HT-29 (cell line): Measurements from ENCODE around the gene KCTD17. TPM values are rescaled to one million over a fixed set of nuclear protein-coding genes. Genes with fewer than 3 reads are reported as not detected.

Experiments
- DNase-seq: peaks from one replicate; pipeline ENCODE4 v3.0.0-alpha.2; 2015; ENCODE audit warnings: low spot score
- small RNA-seq: library from RNA; depleted of rRNA; stranded (forward); fragments of <200 nt; gene quantifications from one replicate; pipeline ENCODE3, GENCODE V24; 2014
- total RNA-seq: library from RNA; depleted of rRNA; stranded (reverse); fragments of >200 nt; shearing (Covaris generic); gene quantifications from 2 replicates; pipeline ENCODE4 v1.2.3, GENCODE V29; 2014; rRNA removed

Gene KCTD17
- total RNA-seq, 1 experiment from 2014 or later, result 5.5 TPM

- DNase-seq, result no peak
These were observed 49.9 kb downstream of the KCTD17 start for GRCh38 chr22:37101311-37102066.

- no peak for DNase-seq
These were observed 51.6 kb downstream of the KCTD17 start for GRCh38 chr22:37103151-37103550.

GRCh38 chr22:37103656-37104452 is 52.3 kb downstream of the KCTD17 start:
- DNase-seq, result no peak

GRCh38 chr22:37105154-37105553 is 53.6 kb downstream of the KCTD17 start:
- peak; percentile 9 for DNase-seq

GRCh38 chr22:37105990-37106389 is 54.4 kb downstream of the KCTD17 start:
- DNase-seq, result no peak

- DNase-seq, result no peak
These were observed 56.5 kb downstream of the KCTD17 start for GRCh38 chr22:37107816-37108621.

GRCh38 chr22:37109242-37109917 is 57.8 kb downstream of the KCTD17 start, which contains the start of gene TMPRSS6:
TMPRSS6 (minus strand) TSS chr22:37109713; CDS start chr22:37103417, 6,296 bp downstream.
- DNase-seq, result no peak

GRCh38 chr22:37111156-37111717 is 59.7 kb downstream of the KCTD17 start:
- DNase-seq, result no peak

GRCh38 chr22:37112084-37112728 is 60.7 kb downstream of the KCTD17 start:
- no peak for DNase-seq

Small RNA genes lying within 50 kb of the gene (small RNA-seq; reads per million reads assigned to genes)
- not detected for gene RF00019

Other genes with a start within 250 kb of the KCTD17 start
- gene PVALB, start 234.7 kb upstream of the KCTD17 start, total RNA-seq, result not detected in 2 replicates
- gene NCF4, start 190.7 kb upstream of the KCTD17 start, total RNA-seq, result not detected in 2 replicates
- gene CSF2RB, start 138.1 kb upstream of the KCTD17 start, total RNA-seq, result not detected in 2 replicates
- gene TST, start 32.3 kb upstream of the KCTD17 start, total RNA-seq, result 165 and 167 TPM in 2 replicates
- 211 and 220 TPM in 2 replicates for gene MPST, start 32.0 kb upstream of the KCTD17 start, total RNA-seq
- not detected in 2 replicates for gene TMPRSS6, start 58.0 kb downstream of the KCTD17 start, total RNA-seq
- not detected in 2 replicates for gene IL2RB, start 98.2 kb downstream of the KCTD17 start, total RNA-seq
- gene C1QTNF6, start 136.5 kb downstream of the KCTD17 start, total RNA-seq, result 7.1 and 8.3 TPM in 2 replicates
- not detected in 2 replicates for gene SSTR3, start 160.7 kb downstream of the KCTD17 start, total RNA-seq
- 6.7 and 7.3 TPM in 2 replicates for gene RAC2, start 192.5 kb downstream of the KCTD17 start, total RNA-seq
- not detected in 2 replicates for gene CYTH4, start 230.8 kb downstream of the KCTD17 start, total RNA-seq